Stimulated activated CD4-positive, alpha-beta T cell treated with anti-CD3 and anti-CD28 coated beads, Interleukin-4, amount 100 ng/mL, for 1 hour (primary cell): ENCODE data around the gene THAP6.
"Not testable (repeated sequence)": the region's sequence is repeated elsewhere in the genome, so short reads cannot be mapped to it uniquely, and the experiment has no call there.

Experiments used
- DNase-seq: peaks from one replicate; pipeline ENCODE4 v3.0.0-alpha.2; 2020

THAP6 gene, protein sequence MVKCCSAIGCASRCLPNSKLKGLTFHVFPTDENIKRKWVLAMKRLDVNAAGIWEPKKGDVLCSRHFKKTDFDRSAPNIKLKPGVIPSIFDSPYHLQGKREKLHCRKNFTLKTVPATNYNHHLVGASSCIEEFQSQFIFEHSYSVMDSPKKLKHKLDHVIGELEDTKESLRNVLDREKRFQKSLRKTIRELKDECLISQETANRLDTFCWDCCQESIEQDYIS

DNA sequence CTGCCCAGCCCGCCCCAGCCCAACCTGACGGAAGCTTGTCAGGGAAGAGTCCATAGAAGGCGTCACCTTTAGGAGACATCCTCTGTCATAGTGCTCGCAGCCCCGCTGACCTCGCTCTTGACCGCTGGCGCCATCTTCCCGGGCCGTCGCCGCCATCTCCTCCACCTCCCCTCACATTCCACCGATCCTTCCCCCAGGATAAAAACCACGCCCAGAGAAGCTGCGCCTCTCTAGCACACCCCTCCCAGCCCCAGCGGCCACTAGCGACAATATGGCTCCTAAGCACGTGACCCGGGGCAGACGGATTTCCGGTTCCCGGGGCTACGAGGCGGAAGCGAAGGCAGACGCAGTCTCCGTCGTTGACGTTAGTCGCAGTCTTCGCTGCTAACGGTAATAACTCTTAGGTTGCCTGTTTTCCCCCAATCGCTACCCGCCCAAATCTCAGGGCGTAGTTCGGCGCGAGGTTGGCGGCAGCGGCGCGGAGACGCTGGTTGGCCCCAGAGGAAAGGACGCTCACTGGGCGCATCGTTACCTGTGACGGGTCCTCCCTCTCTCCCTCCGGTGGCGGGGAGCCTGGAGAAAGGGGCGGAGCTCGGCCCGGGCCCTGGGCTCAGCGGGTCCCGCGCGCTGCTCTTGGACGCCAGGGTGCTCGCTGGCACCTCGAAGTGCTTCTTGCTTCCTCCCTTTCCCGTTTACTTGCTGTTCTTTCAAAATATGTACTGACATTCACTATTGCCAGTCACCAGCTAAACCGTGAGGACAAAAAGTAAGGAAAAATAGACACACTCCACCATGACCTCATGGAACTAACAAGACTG is at the start of gene THAP6, which contains the start of gene RCHY1:
THAP6 (plus strand) TSS at position 343 of the 818 bp plus-strand sequence. CDS start 980 bp downstream, outside the sequence.
RCHY1 (minus strand) TSS at position 273 of the 818 bp plus-strand sequence; CDS start at position 156, 117 bp downstream.
- peak; percentile 89 for DNase-seq

DNA sequence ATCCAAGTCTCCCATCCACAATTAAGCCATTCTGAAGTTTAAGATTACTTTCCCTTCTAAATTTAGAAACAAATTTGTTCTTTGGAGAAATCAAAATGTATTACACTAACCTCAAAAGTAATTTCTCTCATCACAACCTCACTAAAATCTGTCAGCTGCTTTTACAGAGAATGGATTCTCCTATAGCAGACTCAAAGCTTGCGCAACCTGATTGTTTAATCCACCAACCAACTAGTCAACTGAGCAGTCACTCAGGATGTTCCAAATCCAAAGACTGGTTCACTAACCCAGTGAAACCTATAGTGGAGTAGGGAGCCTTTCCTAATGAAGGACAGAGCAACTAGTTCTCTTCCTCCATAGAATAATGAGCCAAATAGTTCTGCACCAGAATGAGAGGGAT is 44.4 kb upstream of the THAP6 start:
- DNase-seq, result no peak

DNA sequence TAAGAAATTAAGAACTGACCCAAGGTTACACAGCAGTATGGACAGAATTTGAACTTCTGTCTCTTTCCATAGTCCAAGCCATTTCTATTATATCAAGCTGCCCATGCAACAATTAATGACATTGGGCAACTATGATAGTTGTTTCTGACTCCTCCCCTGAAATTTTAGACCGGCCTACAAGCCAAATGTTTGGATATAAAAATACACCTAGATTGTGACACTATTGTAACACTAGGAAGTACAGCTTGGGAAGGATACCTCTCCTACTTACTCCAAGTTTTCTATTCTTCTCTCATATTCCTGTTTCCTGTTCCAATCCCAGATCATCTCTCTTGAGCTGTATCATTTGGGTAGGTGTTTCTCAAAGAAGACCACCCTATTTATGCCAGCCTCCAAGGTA is 43.5 kb upstream of the THAP6 start:
- DNase-seq, result no peak

DNA sequence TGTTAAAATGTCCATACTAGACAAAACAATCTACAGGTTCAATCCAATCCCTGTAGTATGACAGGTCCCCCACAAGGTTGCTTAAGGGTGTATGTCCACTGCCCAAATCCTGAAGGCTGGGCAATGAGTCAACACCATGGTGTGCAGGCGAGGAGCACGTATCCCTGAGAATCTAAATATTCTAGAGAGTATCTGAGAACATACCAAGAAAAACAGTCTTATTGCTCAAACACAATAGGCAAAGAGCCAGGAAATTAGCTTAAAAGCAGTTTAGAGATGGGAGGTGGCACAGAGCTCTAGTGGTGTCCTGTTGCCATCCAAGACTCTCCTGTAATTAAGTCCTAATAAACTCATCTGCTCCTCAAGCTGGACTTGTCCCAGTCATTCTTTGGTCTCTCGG is 37.1 kb upstream of the THAP6 start:
- DNase-seq, result no peak

DNA sequence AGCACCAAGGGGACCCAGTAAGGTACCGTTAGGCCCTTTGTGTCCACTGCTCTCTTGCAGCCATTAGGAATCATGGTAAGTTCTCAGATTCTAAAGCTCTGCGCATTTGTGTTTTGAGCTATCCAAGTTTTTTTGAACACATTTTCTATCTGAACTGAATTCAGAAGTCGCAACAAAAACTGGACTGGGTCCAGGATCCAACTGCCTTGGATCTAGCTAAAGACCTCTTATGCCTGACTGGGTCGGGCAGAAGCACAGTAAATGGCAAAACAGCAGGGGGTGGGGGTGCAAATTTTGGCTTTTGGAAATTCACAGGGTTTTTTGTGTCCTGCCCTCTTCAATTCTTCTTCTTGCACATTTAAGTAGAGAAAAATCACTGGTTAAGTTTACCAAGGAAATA is 30.1 kb upstream of the THAP6 start:
- DNase-seq, result no peak

DNA sequence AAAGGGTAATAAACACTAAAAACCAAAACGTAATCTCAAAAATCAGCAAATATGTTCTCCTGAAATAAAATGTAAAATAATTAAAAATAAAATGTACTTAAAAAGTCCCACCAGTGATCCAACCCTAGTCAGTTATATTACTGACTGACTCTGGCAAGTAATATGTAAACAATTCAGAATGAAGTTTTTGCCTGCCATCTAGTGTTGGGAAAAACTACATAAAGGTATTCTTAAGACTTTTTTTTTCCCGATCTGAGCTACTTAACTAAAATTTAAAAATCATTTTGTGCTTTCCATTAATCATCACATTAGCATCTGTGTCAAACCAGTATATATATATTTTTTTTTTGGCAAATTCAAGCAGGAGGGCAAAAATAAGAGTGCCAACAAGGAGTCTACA is 24.1 kb upstream of the THAP6 start:
- no peak for DNase-seq

DNA sequence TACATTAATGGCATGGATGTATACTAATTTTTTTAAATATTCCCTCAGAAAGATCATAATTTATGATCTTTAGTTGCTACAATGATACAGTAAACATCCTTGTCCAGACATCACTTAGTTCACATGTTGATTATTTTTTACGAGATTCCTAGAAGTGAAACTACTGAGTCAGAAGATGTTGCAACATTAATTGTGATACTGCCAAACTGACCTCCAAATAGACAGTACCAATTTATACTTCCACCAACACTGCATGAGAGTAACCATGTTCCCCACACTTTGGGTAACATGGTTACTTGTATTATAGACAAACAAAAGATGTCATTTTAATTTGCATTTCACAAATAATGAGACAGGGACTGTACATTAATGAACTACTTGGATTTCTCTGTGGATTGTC is 19.7 kb upstream of the THAP6 start:
- no peak for DNase-seq

DNA sequence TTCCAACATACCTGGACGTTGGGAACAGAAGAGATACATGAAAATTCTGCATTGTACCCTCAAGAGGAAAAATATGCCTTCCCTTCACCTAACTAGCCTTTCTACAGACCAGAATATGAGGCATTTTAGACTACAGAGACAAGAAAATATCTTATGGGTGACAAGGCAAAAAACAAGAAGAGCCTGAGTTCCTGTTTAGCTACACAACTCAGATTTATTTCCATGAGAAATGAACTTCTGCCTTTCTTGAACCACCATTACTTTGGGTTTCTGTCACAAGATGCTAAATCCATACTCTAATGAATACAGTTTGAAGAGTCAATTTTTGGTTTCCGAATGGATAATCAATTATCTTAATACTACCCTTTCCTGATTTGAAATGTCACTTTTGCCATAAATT is 18.8 kb upstream of the THAP6 start:
- DNase-seq, result no peak

DNA sequence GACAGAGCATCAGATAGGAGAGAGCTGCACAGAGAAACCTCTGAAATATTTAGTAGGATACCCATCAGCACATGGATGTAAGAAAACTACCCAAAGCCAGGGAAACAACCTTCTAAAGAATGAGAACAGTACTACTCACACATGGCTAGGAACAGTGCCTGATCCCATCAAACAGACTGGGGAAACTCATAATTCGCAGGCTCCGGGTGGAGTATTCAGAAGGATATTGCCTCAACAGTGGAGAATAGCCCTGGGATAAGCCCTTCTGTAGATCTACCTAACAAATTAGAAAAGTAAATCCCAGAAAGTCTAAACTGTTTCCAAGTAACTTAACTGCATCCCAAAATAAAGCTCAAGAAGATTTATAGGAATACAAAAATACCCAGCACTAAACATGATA is 17.9 kb upstream of the THAP6 start:
- no peak for DNase-seq

DNA sequence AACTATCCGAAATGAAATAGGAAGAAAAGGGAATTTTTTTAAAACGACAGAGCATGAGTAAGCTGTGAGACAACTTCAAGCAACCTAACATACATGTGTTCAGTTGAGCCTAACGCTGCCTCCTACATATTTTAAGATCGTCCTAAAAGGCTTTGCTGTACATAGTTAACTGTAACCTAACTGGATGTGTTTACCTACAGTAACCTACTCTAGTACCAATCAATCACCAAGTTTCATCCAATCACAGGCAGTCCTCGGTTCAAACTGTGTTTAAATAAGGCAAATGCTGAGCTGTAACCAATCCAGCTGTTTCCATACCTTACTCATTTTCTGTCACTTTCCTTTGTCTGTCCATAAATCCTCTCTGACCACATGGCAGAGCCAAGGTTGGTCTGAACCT is 17.1 kb upstream of the THAP6 start:
- no peak for DNase-seq

DNA sequence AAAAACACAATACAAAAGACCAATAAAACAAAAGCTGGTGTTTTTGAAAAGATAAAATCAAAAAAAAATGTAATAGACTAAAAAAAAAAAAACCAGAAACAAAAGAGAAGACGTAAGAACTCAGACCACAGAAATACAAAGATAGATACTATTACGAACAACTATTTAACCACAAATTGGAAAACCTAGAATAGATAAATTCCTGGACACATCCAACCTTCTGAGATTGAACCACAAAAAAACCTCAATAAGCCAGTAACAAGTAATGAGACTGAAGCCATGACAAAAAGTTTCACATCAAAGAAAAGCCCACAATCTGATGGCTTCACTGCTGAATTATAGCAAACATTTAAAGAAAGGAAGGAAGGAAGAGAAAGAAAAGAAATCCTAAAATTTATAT is 16.2 kb upstream of the THAP6 start:
- DNase-seq, result no peak

DNA sequence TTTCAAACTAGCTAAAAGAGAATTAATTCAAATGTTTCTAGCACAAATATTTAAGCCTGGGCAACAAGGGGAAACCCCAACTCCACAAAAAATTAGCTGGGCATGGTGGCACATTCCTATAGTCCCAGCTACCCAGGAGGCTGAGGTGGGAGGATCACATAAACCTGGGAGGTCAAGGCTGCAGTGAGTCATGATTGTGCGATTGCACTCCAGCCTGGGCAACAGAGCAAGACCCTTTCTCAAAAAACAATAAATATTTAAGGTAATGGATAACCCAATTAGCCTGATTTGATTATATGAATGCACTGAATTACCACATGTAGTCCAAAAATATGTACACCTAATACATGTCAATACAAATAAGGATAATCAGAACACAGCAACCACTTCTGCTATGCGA is 14.4 kb upstream of the THAP6 start:
- no peak for DNase-seq

DNA sequence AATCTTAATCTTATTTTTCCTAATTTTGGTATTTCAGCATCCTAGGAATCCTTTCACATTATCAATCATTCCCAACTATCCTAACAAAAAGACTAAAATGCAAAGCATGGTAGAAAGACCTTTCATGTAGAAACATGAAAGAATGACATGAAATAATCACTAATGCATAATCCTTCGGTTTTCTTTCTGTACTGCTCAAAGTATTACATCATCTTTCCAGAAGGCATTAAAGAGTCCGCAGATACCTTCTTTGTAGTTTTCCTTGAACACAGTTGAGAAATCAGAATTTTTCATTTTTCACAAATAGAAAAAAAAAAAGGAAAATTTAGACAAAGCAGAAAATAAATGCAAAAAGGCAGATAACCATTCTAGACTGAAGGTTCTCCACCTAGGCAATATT is 11.6 kb upstream of the THAP6 start:
- DNase-seq, result no peak

DNA sequence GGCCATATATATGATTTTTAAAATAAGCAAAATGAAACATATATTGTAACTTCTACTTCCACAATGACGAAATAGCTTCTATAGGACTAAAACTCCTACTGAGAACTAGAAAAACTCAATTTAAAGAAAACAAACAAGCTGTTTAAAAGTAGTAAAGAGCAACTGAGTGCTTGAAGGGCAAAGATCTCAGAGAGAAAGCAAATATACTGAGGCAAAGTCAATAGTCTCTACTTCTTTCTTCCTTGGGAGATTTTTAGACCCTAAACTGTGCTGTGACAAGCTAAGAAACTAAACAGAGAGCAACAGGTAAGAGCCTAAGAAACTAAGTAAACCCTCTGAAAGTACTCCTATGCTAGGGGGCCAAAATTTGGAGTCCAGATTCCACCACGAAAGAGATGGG is 8.6 kb upstream of the THAP6 start:
- no peak for DNase-seq

DNA sequence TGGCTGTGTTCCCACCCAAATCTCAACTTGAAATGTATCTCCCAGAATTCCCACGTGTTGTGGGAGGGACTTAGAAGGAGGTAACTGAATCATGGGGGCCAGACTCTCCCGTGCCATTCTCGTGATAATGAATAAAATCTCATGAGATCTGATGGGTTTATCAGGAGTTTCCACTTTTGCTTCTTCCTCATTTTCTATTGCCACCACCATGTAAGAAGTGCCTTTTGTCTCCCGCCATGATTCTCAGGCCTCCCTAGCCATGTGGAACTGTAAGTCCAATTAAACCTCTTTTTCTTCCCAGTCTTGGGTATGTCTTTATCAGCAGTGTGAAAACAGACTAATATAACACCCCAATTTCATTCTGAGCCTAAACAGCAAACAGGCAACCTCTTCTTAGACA is 4.7 kb upstream of the THAP6 start:
- DNase-seq, result not testable (repeated sequence)

DNA sequence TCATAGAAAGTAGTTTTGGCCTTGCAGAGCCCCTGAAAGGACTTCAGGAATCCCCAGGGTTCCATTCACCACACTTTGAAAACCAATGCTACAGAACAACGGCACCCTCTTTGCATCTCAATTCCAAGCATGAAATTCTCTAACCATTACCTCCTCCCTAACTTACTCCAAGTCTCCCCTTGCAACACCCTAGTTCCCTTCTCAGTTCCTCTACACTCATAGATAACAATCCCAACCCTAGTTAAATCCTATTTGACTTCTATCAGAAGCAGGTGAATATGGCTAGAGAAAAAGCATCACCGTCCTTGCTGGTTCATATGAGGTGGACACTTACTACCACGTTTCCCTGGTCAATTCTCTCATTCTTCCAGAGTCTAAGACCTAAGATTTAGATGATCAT is 2.4 kb upstream of the THAP6 start:
- DNase-seq, result no peak

DNA sequence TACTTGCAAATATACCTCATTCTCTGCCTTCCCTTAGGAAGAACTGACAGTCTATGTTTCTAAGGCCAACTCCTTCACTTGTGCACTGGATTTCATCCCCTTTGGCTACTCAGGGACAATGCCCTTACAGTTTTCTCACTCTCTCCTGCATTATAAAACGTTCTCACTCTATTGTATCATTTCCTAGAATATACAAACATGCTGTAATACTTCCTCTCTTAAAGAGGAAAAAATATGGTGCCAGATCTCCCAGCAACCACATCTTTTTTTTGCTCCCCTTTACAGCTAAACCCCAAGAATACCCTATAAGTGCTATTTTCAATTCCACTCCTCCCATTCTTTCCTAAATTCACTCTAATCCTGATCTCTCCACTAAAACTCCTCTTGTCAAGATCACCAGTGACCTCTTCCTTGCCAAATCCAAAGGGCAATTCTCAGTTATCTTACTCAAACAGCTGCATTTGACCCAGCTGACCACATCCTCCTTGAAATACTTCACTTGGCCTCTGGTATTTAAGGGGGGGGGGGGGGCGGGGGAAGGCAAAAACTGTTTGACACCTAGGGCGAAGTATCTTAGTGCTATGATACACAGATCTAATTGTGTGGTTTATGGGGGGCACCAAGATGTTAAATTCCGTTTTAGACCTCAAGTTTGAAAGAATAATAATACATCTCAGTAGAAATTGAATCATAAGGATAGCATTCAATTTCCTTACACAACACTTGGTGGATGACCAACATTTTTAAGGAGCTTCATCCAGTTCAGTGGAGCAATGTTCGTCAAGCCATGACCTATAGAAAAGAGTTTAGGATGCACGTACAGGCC is 1.7 kb upstream of the THAP6 start:
- no peak for DNase-seq

DNA sequence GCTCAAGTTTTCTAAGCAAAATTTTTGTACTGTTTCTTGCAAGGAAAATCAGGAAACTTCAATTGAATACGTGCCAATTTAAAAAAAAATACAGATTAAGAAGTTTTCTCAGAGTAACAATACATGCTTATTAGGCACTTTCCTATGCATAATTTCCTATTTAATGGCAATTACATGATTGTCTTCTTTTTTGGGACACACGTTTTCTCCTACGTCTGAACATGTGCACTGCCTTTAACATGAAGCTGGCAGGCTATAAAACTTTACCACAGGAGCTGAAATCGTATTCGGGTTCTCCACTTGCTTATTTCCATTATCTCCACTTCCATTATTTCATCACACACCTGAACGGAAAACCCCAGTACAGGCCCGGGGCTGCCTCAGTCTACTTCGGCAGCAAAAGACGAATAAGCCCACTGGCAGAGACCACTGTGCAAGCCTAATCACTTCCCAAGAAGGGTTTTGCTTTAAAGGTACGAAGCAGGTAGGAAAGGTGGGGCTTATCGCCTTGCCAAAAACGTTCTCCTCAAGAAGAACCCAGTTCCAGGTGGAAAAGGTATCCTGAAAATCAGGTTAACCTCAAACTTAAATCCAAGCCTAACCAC is 645 bp upstream of the THAP6 start:
- DNase-seq, result no peak

DNA sequence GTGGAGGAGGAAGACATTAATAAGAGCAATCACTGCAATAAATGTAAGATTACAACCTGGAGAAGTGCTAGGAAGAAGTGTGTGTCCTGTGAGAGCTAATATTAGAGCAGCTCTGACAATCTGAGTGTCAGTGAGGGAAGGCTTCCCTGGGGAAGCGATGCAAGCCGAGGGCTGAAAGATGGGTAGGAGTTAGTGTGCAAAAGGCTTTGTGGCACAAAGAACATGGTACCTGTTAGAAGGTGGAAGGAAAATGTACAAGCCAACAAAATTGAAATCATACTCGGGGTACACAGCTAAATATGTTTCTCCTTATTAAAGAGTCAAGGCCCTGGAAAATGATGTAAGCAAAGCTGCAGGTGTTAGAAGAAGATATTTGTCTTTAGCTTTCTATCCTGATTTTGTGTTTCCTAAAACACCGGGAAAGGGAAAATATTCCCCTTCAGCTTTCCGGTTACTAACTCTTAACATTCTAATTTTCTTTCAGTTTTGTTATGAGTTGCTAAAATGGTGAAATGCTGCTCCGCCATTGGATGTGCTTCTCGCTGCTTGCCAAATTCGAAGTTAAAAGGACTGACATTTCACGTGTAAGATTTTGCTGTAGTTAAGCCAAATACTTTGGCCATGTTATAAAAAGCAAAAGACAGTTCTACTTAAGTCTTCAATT is 808 bp downstream of the THAP6 start:
- no peak for DNase-seq

DNA sequence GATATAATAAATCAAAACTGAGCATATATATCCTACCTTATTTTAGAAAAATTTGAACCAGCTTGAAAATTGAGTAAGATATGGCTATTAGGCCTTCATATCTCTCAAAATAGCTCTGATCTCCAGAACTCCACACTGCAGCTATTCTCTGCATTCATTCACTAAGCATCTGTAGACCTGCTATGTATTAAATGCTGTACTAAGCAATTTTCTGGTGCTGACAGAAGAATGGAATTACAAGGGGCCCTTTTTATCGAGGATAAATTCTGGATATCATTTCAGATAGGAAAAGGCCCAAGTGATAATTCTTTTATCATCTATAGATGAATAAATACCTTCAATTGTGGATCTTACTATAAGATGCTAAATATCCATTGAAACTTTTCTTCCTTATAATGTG is 1.9 kb downstream of the THAP6 start:
- no peak for DNase-seq

DNA sequence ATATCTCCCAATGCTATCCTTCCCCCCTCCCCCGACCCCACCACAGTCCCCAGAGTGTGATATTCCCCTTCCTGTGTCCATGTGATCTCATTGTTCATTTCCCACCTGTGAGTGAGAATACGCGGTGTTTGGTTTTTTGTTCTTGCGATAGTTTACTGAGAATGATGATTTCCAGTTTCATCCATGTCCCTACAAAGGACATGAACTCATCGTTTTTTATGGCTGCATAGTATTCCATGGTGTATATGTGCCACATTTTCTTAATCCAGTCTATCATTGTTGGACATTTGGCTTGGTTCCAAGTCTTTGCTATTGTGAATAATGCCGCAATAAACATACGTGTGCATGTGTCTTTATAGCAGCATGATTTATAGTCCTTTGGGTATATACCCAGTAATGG is 5.2 kb downstream of the THAP6 start:
- DNase-seq, result not testable (repeated sequence)

DNA sequence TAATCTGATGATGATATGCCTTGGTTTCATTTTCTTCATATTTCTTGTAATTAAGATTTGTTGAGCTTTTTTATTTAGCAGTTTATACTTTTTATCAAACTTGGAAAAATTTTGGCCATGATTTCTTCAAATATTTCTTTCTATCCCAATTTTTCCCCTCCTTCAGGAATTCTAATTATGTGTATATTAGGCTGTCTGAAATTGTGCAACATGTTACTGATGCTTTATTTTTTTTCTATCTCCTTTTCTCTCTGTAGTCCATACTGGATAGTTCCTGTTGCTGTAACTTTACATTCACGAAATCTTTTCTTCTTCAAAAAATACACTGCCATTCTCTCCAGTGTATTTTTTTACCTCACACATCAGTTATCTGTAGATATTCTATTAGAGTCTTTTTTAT is 10.8 kb downstream of the THAP6 start:
- no peak for DNase-seq

DNA sequence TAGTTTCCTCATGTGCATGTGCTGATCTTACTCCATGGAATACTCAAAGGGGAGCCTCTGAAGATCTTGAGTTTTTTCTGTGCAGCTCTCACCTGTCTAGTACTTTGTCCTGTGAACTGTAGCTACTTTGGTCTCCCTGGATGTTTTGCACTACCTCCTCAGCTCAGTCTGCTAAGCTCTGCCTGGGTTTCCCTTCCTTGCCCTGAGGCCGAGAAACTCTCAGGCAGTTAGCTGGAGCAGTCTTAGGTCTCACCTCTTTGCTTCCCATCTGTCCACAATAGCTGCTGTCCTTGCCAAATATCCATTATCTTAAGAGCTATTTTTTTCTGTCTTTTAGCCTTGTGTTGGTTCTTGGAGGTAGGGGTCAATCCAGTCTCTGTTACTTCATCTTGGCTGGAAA is 11.6 kb downstream of the THAP6 start:
- no peak for DNase-seq
